OCI-M1 (cell line): ENCODE measurements around the gene FAM180A.
"Not testable (repeated sequence)": the region's sequence is repeated elsewhere in the genome, so short reads cannot be mapped to it uniquely, and the experiment has no call there.

Experiments
- DNase-seq: peaks from one replicate; lab custom pipeline; 2025; lab: John Stamatoyannopoulos, UW

Gene FAM180A

DNA sequence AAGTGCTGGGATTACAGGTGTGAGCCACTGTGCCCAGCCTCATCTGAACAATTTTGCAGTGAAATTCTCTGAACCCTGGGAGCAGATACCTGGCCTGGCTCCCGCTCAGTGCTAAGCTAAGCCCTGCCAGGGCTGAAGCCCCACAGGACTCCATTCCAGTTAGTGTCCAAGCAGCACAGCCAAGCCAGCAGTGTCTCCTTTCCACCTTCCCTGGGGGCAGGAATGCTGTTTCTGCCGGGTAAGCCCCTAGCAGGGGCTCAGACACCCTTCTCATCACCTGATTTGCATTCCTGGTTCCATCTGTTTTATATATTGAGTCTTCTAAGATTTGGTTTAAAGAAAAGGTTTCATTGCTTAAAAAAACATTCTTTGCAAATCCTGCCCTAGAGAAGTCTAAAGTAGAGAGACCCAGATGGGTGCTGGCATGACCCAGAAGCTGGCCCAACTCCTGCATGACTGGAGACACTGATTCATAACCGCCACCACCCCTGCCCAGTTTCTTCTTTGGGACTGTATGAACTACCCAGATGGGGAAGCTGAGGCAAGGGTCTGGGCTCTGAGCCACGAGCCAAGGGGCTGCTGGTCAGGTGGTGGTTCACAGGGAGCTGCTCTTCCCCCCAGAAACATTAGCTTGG, 34.7 kb downstream of the FAM180A start:
- no peak for DNase-seq

GRCh38 chr7:135712796-135713195, 35.8 kb downstream of the FAM180A start:
- no peak for DNase-seq

- DNase-seq: peak; percentile 5
Observed at GRCh38 chr7:135712182-135712782, 36.3 kb downstream of the FAM180A start.

DNA sequence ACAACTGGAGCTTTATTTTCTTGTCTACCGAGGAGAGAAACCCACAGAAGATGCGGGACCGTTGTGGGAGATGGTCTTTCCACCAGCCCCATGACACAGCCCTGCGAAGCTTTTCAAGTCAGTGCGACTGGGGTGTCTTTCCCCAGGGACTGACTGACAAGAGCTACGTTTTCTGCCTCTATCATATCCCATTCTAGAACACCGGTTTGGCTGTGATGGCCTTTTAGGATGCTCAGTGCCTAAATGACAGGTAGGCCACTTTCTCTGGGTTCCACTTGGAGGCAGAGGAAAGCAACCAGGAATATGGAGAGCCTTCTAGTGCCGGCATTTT, 37.5 kb downstream of the FAM180A start:
- DNase-seq: no peak

DNA sequence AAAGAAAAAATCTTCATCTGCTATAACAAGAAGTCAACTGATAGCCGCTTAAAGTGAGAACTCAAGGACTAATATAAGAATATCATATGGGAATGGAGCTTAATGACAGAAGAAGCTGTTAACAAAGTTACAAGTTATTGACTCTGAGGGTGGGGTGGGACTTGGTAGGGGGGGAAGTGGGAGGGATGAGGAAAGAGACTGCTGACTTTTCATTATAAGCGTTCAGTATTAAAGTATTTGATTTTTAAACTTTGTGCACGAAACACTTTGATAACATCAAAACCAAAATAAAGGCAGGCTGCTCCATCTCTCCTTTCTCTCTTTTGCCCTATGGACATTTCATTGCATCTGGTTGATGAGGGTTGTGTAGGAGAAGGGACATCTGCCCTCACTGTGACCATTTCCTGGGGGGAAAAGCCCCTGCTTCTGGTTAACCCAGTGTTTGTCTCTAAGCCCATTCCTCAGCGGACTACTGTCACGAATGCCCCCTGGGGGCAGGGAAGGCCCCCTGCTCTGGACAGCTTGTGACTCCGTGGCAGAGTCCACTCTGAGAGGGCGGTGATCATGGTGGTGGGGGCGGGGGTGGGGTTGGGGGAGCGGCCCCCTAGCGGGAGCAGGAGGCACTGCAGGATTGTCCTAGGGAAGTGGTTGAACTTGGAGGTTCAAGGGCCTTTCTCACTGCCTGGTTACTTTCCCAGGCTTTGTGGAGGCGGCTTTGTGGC, 38.0 kb downstream of the FAM180A start:
- peak; percentile 52 for DNase-seq

- no peak for DNase-seq
Observed at GRCh38 chr7:135709508-135709907, 39.1 kb downstream of the FAM180A start.

- DNase-seq: no peak
Observed at GRCh38 chr7:135708041-135708440, 40.6 kb downstream of the FAM180A start.

- no peak for DNase-seq
Observed at GRCh38 chr7:135707570-135707966, 41.0 kb downstream of the FAM180A start.

DNA sequence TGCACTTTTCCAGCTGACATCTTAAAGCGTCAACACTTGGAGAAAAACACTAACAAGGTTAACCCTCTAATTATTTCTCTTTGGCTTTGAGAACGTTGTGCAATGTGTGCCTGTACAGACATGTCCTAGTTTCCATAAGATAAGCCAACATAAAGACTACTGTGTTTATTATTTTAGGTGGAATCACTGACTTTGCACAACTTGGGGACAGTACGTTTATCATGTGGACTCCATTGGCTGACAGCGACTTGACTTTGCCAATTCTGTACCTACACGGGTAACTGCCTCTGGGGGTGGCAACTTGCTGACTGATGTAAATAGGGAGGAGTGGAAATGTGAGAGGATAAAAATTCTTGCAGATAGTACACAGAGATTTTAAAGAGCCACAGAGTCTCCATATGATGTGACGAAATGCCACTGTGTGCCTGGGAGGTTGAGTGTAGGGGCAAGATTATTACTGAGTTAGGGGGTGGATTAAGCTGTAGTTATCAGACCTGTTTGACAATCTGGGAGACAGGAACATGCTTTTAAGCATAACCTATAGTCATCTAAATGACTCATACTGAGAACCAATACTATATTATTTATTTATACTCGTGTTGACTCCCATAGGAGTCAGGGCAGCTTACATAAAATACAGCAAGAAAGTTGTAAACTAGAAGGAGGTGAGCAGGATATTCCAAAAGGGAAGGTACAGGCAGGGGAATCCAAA, 41.6 kb downstream of the FAM180A start:
- DNase-seq: no peak

DNA sequence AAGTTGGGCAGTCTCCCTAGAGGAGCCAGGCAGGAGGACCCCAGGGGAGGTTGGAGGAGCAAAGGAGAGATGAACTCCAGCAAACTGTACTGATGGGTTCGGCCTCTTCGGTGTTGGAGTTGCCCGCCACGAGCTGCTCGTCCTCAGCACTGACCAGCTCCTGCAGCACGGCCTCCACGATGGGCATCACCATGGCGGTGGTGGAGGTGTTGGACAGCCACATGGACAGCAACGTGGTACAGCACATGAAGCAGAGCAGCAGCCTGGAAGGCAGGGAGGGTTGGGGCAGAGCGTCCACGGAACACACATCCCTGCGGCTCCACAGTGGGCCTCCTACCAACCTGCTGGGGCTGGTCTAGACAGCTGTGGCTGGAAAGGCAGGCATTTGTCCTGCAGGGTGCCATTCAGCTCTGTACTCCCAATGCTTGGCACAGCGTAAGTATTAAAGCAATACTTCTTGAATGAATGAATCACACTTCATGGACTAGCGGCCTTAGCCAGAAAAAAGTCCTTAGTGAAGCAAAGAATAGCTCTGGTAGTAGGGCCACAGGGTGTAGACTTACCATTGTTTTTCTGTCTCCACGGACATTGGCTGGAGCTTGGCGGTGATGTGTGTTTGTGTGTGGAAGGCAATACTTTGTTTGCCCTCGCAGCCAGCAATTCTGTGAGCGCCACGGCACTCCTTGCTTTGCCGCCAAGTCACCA, 42.4 kb downstream of the FAM180A start:
- DNase-seq: no peak

- no peak for DNase-seq
Observed at GRCh38 chr7:135704698-135705097, 43.9 kb downstream of the FAM180A start.

- peak; percentile 30 for DNase-seq
Observed at GRCh38 chr7:135704074-135704473, 44.5 kb downstream of the FAM180A start.

DNA sequence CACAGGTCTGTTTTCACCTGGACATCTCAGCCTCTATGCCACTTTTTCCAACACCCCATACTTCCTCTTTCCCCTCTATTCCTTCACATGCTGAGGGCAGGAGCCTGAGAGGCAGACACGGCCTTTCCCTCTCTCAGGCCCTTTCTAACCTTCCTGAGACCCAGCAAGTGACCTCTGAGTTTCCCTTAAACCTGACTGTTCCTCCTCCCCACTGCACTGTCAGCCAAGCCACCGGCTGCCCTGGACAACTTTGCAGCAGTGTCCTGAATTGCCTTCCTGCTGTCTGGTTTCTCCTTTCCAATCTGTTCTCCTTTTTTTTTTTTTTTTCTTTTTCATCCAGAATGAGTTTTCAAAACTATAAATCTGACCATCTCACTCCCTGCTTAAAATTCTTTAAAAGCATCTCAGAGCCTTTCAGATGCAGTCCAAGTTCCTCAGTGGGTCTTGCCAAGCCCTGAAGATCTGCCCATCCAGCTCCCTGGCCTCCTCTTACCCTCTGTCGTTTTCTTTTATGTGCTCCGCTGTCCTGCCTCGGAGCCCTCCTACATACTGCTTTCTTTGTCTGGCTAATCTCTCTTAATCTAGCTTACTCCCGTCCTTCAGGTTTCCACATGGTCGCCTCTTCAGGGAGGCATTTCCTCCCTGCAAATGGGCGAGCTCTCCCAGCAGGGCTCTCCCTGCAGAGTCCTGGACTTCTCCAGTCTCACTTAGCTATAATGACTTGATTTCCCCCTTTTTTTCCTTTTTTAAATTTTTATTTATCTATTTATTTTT, 51.1 kb downstream of the FAM180A start:
- DNase-seq: no peak

DNA sequence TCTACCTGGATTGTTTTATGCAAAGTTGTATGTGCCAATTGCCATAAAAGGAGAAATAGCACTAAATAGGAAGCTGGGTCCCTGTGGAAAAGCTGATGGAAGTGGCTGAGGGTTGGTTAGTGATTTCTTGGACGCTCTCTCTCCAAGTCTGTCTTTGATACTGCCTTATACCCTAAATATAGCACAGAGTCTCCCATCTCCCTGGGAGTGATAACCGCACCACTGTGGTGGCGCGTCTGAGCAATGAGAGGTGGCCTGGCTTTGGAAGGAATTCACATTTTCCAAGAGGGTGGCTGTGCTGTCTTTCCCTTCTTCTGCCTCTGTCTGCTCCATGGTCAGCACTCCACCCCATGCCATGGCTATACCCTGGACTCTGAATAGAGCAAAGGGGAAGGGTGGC, 55.1 kb downstream of the FAM180A start:
- DNase-seq: no peak

DNA sequence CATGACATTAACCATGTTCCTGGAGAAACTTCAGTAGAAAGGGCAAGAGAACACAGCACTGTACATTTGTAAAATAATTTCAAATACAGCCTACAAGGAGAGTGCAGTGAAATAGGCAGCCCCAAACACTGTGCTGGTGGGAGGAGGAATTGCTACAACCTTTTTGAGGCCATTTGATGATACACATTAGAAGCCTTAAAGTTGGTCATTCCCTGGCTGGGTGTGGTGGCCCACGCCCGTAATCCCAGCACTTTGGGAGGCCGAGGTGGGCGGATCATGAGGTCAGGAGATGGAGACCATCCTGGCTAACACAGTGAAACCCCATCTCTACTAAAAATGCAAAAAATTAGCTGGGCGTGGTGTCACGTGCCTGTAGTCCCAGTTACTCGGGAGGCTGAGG, 56.0 kb downstream of the FAM180A start:
- not testable (repeated sequence) for DNase-seq

GRCh38 chr7:135692055-135692454, 56.6 kb downstream of the FAM180A start:
- DNase-seq: no peak

DNA sequence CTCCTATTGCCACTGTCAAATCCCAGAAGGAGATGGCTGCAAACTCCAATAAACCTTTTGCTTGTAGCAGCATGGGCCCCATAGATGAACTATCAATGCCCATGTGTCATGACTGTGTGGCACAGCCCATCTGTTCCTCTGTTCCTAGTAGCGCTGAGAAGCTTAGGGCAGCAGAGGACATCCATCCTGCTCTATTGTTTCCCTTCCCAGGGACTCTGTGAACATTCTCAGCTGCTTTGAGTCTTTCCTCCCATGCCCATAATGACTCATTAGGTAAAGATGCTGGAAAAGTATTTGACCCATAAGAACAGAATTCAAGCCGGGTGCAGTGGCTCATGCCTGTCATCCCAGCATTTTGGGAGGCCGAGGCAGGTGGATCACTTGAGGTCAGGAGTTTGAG, 58.0 kb downstream of the FAM180A start:
- no peak for DNase-seq

DNA sequence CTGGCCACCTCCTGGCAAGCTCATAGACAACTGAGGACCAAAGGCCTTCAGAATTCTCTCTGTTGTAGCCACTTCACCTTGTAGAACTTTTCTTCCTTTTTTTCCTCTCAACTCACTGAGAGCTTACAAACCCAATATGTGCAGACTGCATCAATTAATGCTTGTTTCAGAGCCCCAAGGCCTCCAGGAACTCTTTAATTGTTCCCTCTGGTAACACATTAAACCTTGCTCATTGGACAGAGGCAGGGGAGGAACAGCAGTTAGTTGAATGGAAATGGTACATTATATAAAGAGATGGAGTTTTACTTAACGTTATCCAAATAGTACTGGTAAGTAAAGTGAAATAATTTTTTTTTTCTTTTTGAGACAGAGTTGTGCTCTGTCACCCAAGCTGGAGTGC, 61.1 kb downstream of the FAM180A start:
- DNase-seq: no peak

GRCh38 chr7:135685306-135686084, 63.1 kb downstream of the FAM180A start:
- DNase-seq: no peak

DNA sequence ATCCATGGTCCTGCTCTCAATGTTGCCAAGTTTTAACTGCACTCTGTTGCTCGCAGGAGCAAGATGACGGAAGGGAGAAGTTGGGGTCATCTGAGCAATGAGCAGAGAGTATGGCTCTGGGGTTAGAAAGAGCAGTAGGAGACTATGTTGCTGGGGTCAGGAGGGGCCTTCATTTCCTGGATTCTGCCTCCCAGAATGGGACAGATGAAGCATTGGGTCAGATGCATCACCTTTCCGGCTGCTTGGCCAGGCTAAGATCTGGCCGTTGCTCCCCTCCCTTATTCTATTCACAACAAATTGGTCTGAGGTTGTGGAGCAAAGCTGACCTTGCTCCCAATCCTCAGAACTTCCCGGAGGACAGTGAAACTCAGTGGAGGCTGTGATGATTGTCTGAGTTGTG, 63.9 kb downstream of the FAM180A start:
- DNase-seq: no peak

DNA sequence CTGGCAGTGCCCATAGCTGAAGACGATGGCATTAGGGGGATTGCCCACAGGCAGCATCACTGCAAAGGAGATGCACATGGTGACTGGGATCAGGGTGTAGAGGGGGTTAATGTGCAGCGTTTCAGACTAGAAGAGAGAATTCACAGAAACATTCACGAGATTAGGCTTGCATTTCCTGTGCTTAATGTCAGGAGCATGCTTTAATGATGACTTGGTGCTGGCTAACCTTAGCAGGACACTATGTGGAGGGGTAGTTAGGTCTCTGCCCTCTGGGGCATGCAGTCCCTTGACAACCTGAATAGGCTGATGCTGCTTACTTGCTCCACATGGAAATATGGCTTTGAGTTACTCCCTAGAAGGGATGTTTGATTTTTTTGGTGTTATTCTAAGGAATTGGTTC, 64.5 kb downstream of the FAM180A start:
- no peak for DNase-seq
